GM21390 (cell line): ENCODE results near the gene EGFL7.
"Not testable (repeated sequence)": the region's sequence is repeated elsewhere in the genome, so short reads cannot be mapped to it uniquely, and the experiment has no call there.

Source experiments
- ATAC-seq: cut with Tn5 transposase; IDR thresholded peaks from one replicate; pipeline ENCODE4 v1.9.1; 2021; ENCODE audit not compliant: unreplicated experiment

The EGFL7 gene

DNA sequence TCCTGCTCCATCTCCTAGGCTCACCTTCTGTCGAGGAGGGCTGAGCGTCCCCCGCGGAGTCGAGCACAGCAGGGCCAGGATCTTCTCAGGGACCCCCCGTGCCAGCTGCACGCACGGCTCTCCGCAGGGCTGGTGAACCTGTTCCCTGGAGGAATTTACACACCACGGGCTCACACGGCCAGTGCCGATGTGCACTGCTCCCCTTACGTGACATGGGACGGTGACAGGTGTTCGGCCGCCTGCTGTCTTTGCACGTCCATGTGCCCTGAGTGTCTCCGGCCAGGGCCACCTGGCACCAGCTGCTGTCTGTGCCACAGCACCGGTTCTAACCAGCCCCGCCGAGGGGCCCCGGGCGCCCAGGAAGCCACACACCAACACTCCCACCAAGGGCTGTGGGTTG is 33.2 kb downstream of the EGFL7 start:
- ATAC-seq: no peak

- no peak for ATAC-seq
Measured at GRCh38 chr9:136696502-136696901, 33.8 kb downstream of the EGFL7 start.

DNA sequence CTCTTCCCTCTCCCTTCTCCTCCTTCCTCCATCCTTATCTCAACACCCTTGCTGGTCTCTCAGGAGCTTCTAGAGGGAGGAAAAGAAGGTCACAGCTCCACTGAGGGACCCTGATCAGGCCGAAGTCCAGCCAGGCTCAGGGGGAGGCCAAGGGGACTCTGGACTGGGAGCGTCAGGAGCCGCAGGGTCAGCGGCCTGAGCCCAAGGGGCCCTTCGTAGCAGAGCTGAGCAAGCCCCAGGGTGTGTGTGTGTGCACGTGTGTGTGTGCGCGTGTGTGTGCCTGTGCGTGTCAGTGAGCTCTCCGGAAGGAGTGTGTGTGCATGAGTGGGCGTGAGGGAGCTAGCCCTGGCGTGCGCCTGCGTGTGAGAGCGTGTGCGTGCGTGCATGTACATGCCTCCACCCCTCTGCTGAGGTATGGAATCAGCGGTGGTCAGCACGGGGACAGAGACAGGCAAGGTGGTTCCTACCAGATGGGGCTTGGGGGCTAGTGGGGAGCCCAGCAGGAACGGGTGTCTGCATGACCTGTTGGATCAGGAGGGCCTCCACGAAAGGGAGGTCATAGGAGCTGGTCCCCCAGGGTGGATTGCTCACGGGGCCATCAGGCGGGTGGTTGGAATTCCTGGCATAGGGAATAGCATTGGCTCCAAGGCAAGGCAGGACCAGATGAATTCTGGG is 34.6 kb downstream of the EGFL7 start:
- ATAC-seq: no peak

DNA sequence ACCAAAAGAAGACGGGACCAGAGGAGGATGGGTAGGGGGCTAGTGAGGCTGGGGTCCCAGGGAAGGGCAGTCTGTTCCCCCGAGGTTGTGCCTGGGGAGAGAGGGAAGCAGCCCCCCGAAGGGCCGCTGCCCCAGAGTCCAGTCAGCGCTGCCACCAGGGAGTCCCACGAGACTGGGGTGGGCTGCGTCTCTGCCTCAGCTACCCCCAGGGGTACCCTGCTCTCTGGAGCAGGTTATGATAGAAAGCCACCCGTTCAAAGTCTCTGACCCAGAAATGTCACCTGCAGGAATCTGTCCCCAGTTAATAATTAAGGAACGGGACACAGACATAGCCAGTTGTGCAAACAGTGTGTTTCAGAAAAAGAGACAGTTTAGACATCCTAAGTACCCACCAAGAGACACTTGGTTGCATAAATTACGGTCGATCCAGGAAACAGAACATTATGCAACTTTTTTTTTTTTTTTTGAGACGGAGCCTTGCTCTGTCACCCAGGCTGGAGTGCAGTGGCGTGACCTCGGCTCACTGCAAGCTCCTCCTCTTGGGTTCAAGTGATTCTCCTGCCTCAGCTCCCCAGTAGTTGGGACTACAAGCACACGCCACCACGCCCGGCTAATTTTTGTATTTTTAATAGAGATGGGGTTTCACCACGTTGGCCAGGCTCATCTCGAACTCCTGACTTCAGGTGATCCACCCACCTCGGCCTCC is 35.3 kb downstream of the EGFL7 start:
- ATAC-seq: no peak

DNA sequence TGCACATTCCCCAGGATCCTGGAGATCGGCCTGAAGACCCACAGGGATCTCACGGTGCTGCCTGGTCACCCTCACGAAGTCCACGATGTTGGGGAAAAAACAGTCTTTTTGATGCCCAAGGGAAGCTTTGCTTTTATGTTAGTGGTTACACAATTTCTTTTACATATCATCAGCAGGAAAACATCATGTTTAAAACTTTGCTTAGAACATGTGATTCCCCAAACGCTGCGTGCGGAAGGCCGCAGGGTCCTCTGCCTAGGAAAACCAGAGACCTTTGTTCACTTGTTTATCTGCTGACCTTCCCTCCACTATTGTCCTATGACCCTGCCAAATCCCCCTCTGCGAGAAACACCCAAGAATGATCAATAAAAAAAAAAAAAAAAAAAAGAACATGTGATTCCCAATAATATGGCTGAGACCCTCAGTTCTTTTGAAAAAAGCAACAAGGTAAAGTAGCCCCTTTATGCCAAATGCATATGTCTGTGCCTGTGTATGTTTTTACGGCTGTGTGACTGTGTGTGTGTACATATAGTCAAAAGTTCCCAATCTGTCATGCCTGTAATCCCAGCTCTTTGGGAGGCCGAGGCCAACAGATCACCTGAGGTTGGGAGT is 36.0 kb downstream of the EGFL7 start:
- no peak for ATAC-seq

DNA sequence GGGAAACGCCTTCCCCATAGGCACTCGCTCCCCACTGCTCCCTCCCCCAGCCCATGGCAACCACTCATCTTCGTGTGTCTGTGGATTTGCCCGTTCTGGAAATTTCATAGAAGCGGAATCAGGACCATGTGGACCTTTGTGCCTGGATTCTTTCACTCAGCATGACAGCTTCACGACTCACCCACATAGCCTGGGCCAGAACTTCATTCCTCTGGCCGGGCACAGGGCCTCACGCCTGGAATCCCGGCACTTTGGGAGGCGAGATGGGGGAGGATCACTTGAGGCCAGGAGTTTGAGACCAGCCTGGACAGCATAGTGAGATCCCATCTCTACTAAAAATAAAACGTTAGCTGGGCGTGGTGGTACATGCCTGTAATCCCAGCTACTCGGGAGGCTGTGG is 37.6 kb downstream of the EGFL7 start:
- ATAC-seq: no peak

- peak; percentile 63 for ATAC-seq
Measured at GRCh38 chr9:136700959-136701667, 38.4 kb downstream of the EGFL7 start.

- no peak for ATAC-seq
Measured at GRCh38 chr9:136701668-136702053, 38.9 kb downstream of the EGFL7 start.

DNA sequence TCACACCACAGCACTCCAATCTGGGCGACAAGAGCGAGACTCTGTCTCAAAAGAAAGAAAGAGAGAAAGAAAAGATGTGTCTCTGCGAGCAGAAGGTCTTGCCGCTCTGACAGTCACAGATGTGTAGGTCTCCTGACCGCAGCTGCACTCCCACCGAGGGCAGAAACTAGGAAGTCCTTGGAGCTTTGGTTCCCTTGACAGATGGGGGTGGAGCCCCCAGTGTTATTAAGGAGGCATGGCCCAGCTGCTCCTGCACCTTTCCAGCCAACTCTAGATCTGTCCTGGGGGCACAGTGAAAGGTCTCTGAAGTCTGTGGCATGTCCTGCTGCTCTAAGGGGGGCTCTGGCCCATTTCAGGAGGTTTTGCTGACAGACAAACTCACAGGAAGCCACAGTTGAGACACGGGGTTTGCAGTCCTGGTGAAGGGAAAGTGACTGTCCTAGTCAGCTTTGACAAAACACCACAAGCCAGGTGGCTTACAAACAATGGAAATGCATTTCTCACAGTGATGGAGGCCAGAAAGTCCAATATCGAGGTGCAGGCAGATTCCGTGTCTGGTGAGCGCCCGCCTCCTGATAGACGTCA is 40.7 kb downstream of the EGFL7 start:
- no peak for ATAC-seq

DNA sequence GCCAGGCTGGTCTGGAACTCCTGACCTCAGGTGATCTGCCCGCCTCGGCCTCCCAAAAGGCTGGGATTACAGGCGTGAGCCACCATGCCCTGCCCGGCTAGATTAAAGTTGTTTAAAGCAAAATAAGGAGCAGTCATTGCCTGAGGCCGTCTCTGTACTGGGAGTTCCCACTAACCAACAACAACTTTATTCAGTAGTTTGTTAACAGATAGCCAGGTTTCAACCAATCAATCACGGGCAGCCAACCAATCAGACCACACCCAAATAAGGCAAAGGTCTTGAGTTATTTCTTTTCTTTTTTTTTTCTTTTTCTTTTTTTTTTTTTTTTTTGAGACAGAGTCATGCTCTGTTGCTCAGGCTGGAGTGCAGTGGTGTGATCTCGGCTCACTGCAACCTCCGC is 42.0 kb downstream of the EGFL7 start:
- not testable (repeated sequence) for ATAC-seq

GRCh38 chr9:136705564-136705963 is 42.8 kb downstream of the EGFL7 start:
- ATAC-seq: no peak

GRCh38 chr9:136707011-136707410 is 44.3 kb downstream of the EGFL7 start:
- no peak for ATAC-seq

- ATAC-seq: no peak
Measured at GRCh38 chr9:136707849-136708517, 45.3 kb downstream of the EGFL7 start.

DNA sequence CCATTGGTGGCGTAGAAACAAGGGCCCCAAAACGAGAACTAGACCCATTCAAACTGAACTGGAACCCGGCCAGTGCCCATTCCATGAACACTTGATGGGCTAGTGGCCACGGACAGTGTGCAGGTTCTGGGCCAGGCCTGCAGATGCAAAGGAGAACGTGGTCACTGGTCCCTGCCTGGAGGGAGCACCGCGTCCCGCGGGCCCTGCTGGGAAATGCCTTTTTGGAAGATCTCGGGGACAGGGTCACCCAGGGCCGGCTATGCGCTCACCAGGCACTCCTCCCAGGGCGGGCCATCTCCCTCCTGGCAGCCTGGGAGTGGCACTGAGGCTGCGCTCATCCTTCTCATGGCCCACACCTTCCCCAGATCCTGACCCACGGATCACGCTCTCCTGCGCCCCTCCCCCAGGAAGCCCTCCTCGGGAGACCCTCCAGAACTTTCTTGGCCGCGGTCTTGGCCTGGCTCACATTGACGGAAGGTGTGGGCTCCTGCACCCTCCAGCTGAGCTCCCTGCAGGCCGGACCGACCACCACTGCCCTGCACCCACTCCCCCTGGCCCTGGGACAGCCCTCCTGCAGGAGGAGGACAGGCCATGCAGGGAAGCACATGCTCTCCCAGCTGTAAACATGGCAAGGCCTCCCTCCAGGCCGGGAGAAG is 46.9 kb downstream of the EGFL7 start:
- no peak for ATAC-seq

DNA sequence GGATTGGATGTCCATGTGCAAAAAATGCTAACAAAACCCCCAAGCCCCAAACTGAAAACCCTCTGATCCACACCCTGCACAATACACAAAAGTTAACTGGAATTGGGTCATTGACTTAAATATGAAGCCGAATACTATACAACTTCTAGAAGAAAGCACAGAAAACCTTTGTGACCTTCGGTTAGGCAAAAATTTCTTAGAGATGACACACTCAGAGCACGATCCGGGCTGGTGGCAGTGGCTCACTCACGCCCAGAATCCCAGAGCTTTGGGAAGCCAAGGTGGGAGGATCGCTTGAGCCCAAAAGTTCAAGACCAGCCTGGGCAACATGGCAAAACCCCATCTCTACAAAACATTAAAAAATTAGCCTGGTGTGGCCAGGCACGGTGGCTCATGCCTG is 47.8 kb downstream of the EGFL7 start:
- no peak for ATAC-seq

DNA sequence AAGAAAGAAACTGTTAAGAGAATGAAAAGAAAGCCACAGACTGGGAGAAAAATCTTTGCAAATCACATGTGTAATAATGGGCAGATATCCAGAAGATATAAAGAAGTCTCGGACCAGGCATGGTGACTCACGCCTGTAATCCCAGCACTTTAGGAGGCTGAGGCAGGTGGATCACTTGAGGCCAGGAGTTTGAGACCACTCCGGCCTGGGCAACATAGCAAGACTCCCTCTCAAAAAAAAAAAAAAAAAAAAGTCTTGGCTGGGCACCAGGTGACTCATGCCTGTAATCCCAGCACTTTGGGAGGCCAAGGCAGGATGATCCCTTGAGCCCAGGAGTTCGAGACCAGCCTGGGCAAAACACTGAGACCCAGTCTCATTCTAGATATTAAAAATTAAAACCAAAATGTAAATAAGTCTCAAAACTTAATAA is 48.5 kb downstream of the EGFL7 start:
- not testable (repeated sequence) for ATAC-seq

- no peak for ATAC-seq
Measured at GRCh38 chr9:136711751-136712689, 49.3 kb downstream of the EGFL7 start, which contains the start of gene DIPK1B. Gene DIPK1B, plus strand, starts transcription at chr9:136712572. Its CDS starts 94 bp downstream, at chr9:136712666.

GRCh38 chr9:136712690-136713544 is 50.2 kb downstream of the EGFL7 start:
- ATAC-seq: no peak
